Pancreas (tissue), 10 donors: ENCODE measurements around the gene CDKN2A. TPM values are rescaled to one million over a fixed set of nuclear protein-coding genes. Genes with fewer than 3 reads are reported as not detected.
A peak's percentile ranks its signal among the peaks of the same experiment; 100 is the strongest.

ENCODE experiments used
- ATAC-seq, 4 donors: fragments of 200-7000 bp; cut with Tn5 transposase; one replicate each; pipeline versions ENCODE4 v1.8.0 to v1.9.1; 2020; ENCODE audit warnings: mild to moderate bottlenecking in 4 of 4, moderate library complexity in 4 of 4
- DNase-seq, 6 donors: peaks; one replicate each; pipeline ENCODE4 v3.0.0-alpha.2; 2020
- FAIRE-seq: peaks from 2 replicates; lab custom pipeline; 2012; peaks lifted over from hg19 to GRCh38; lab: Jason Lieb, UNC
- H3K27ac ChIP-seq, 4 donors: fragments of 200-600 bp; sonication (generic); 1 replicate in 3 of 4; 2 replicates in 1 of 4; pipeline versions ENCODE4 v1.5.0 to v1.8.0; 2020
- H3K27me3 ChIP-seq, 4 donors: fragments of 200-600 bp; one replicate each; pipeline ENCODE4 v1.8.0; 2021
- H3K36me3 ChIP-seq, 3 donors: fragments of 200-600 bp; sonication (generic) in 1 of 3; one replicate each; pipeline versions ENCODE4 v1.5.0 to v1.8.0; 2020 to 2021
- H3K4me1 ChIP-seq, 3 donors: fragments of 200-600 bp; one replicate each; pipeline ENCODE4 v1.8.0; 2021
- H3K4me3 ChIP-seq, 4 donors: fragments of 200-600 bp; sonication (generic) in 2 of 4; one replicate each; pipeline versions ENCODE4 v1.5.0 to v1.8.0; 2020 to 2021
- H3K9me3 ChIP-seq, 4 donors: fragments of 200-600 bp; one replicate each; pipeline ENCODE4 v1.8.0; 2021
- WGBS, 2 donors: extraction: QIAGEN DNeasy Blood & Tissue Kit; methylation state at CpG; one replicate each; pipeline ENCODE4 v1.1.7; 2013; 5-methylcytosine and 5-hydroxymethylcytosine counted together
- intact Hi-C, 3 donors: fragments of 100-400 bp; cut with DNase I; formaldehyde crosslinking; loops; one replicate each; pipeline versions ENCODE4 v1.11.1 to v1.14.2; 2022
- polyA plus RNA-seq, 2 donors: library from polyadenylated mRNA; stranded (reverse); fragments of 200-250 nt; gene quantifications; one replicate each; pipeline ENCODE4 v1.2.3, GENCODE V29; 2013
- total RNA-seq, 6 donors: library from RNA; stranded (reverse); fragmentation: NEBNext Ultra II Directional in 4 of 6; extraction: Animal tissue kit (Norgen Biotek cat#: 25700) in 4 of 6; gene quantifications; one replicate each; pipeline versions ENCODE4 v1.2.1 to v1.2.4, GENCODE V29; 2021 to 2023
- TF ChIP-seq, protein P1 (sequence below), 4 donors: fragments of 200-600 bp; sonication (generic) in 3 of 4; IDR thresholded peaks; one replicate each; pipeline versions ENCODE4 v1.5.0 to v1.8.0; 2021; ENCODE audit warnings: antibody characterized with exemption in 4 of 4
- donor health status: healthy with polysubstance abuse.
- donor health status: DM: no; HTN: no; CAD: no; lungs with moderate emphysema.
- donor health status: DM: no; HTN: no; CAD: no.
- donor health status: control.
- donor health status: control.
- donor health status: Bipolar disorder and iron deficiency.
- donor health status: DM: yes; HTN: yes; CAD: no.
- donor health status: DM: no; HTN: no; CAD: no.
- donor health status: DM: no; HTN: no; CAD: no.
- donor health status: DM: yes; HTN: yes; CAD: no.

Gene CDKN2A
- total and polyA plus RNA-seq, 8 donors: 0.31 to 5.7 (median 2.2) TPM

DNA sequence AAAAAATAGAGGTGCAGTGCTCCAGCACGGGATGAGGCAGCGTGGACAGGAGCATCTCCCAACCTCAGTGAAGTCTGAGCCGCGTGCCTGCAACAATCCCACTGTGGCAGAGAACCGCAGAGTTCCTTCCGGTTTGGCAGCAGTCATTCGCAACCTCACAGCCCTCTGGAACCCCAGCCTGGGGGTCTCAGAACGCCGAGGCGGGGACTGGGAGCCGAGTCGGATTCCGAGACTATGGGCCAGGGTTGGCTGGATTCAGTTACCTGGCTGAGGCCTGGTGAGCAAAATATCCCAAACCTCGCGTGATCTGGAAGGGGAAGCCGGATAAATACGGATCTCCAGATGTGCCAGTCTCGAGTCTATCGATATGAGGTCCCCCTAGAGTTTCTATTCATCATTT, 27.0 kb downstream of the CDKN2A start:
- Histone ChIP-seq H3K4me3 (no peak overlapping the region), H3K9me3 (no peaks in the 10 kb centered on the region), H3K27me3 (peaks cover 6 to 82% (median 24%) of the 10 kb centered on the region in 4 donors), H3K36me3 (no peaks in the 10 kb centered on the region), H3K4me1 (peaks cover 0 to 9% (median 0%) of the 10 kb centered on the region in 3 donors), H3K27ac (no peak overlapping the region)
- no peak for ATAC-seq
- TF ChIP-seq, protein P1, sequence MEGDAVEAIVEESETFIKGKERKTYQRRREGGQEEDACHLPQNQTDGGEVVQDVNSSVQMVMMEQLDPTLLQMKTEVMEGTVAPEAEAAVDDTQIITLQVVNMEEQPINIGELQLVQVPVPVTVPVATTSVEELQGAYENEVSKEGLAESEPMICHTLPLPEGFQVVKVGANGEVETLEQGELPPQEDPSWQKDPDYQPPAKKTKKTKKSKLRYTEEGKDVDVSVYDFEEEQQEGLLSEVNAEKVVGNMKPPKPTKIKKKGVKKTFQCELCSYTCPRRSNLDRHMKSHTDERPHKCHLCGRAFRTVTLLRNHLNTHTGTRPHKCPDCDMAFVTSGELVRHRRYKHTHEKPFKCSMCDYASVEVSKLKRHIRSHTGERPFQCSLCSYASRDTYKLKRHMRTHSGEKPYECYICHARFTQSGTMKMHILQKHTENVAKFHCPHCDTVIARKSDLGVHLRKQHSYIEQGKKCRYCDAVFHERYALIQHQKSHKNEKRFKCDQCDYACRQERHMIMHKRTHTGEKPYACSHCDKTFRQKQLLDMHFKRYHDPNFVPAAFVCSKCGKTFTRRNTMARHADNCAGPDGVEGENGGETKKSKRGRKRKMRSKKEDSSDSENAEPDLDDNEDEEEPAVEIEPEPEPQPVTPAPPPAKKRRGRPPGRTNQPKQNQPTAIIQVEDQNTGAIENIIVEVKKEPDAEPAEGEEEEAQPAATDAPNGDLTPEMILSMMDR (IDR thresholded peaks at IDR 0.05): no peak
- DNase-seq: no peak
- FAIRE-seq: no peak
- WGBS, 2 donors: 12 to 16% methylated on average over 19 of the region's 19 CpGs
- intact Hi-C loops: no loop called here

DNA sequence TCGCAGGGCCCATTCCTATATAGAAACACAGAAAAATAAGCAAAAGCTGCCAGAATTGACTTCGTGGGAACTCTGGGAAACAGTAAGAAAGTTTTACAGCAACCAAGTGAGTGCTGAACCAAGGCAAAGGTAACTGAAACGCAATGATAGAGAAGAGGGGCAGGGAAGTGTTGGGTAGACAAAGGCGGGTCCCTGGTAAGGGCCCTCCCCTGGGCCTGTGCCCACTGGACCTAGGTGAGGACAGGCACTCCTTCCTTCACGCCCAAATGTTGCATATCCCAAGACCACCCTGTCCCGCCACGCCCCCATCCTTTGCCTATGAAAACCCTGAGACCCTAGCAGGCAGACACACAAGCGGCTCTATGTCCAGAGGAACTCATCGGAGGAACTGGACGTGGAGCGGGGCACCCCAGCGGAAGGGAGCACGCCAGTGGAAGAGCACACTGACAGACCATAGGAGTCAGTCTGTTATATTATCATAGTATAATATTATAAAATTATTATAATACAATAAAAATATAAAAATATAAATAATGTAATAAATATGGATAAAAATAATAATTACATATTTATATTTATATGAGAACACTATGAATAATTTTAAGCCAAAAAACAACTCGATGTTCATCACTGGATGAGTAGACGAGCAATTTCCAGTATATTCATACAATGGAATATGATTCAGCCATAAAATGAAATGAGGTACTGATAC, 27.9 kb downstream of the CDKN2A start:
- 18 to 23% methylated on average over 15 of the region's 15 CpGs for WGBS, 2 donors
- H3K4me1 ChIP-seq: peaks cover 0 to 9% (median 0%) of the 10 kb centered on the region in 3 donors
- TF ChIP-seq, protein P1 (IDR thresholded peaks at IDR 0.05): no peak
- no peak for FAIRE-seq
- peaks cover 6 to 73% (median 21%) of the 10 kb centered on the region in 4 donors for H3K27me3 ChIP-seq
- intact Hi-C loops: no loop called here
- H3K36me3 ChIP-seq: no peaks in the 10 kb centered on the region
- no peak for ATAC-seq
- H3K4me3 ChIP-seq: no peak overlapping the region
- no peak overlapping the region for H3K27ac ChIP-seq
- H3K9me3 ChIP-seq: no peaks in the 10 kb centered on the region
- no peak for DNase-seq

DNA sequence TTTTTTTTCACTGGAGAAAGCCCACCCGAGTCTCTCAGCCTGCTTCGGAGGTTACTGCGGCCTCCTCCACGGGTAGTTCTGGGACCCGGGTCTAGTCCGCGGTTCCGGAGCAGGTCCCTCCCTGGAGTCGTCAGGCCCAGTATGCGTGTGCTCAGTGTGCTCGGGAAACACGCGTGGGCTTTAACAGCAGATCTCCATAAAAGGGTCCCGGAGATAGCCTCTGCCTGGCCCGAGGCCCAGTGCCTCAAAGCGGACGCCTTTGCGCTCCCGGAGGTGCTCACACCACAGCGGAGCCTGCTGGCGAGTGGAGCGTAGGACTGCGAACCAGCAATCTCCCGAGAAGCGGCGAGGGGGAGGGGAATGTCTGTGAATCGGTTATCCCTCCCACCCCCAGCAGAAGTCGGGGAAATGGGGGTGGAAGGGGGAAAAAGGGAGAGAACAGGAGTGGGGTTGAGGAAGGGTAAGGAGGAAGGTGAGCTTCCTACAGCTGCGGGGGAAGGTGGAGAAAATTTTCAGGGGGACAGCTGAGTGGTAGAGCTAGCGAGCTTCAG, 28.7 kb downstream of the CDKN2A start:
- DNase-seq: peak; percentile 28 to 83 (median 58)
- TF ChIP-seq, protein P1 (IDR thresholded peaks at IDR 0.05): no peak
- H3K4me1 ChIP-seq: peaks cover 0 to 9% (median 0%) of the 10 kb centered on the region in 3 donors
- FAIRE-seq: no peak
- peak; percentile 88 to 94 (median 92) for ATAC-seq
- H3K27me3 ChIP-seq: peaks cover 6 to 65% (median 17%) of the 10 kb centered on the region in 4 donors
- 3% methylated on average over 30 of the region's 30 CpGs for WGBS, 2 donors
- no peaks in the 10 kb centered on the region for H3K36me3 ChIP-seq
- no peak overlapping the region for H3K27ac ChIP-seq
- H3K4me3 ChIP-seq: peak overlapping the region in 3 of 4 donors; percentile 0 to 45 (median 25)
- H3K9me3 ChIP-seq: no peaks in the 10 kb centered on the region
- intact Hi-C loops: no loop called here

DNA sequence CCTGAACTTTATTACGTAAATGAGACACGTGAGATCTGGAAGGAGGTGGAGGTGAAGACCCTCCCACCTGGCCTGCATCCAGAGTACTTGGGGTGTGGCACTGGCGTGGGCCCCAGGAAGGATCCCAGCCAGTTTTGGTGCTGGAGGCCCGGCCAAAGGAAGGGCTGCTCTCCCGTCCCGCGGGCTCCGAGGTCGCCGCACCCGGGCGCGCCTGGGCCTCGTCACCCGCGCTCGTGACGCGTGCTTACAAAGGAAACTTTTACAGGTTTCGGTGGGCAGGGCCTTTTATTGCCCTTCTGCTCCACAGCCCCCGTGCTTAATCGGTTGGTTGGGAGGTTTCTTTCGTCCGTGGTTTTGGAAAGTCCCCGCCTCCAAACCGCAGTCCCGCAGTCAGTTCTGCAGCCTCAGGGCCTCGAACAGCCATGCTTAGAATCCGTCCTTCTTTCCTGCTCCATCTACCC, 29.2 kb downstream of the CDKN2A start:
- Histone ChIP-seq H3K4me3 (peak overlapping the region in 3 of 4 donors; percentile 0 to 45 (median 25)), H3K9me3 (no peaks in the 10 kb centered on the region), H3K27me3 (peaks cover 6 to 60% (median 14%) of the 10 kb centered on the region in 4 donors), H3K27ac (no peak overlapping the region), H3K4me1 (peaks cover 0 to 9% (median 0%) of the 10 kb centered on the region in 3 donors), H3K36me3 (no peaks in the 10 kb centered on the region)
- WGBS, 2 donors: 3% methylated on average over 29 of the region's 29 CpGs
- no peak for FAIRE-seq
- ATAC-seq: peak; percentile 69 to 83 (median 76)
- TF ChIP-seq, protein P1 (IDR thresholded peaks at IDR 0.05): no peak
- DNase-seq: peak; percentile 35 to 73 (median 58)
- intact Hi-C loops: no loop called here
